ENCODE data around the gene SMPD1.

The SMPD1 gene

GRCh38 chr11:6418557-6419008 is 28.3 kb downstream of the SMPD1 start:
- H3F3A ChIP-seq (ENCODE audit: insufficient read depth), result no peaks in the 10 kb centered on the region
- no peak overlapping the region for H3K27ac ChIP-seq (ENCODE audit: low read depth, low read length)
- peak overlapping the region; percentile 60 for H3K4me3 ChIP-seq (ENCODE audit: insufficient read depth, low read length, poor library complexity, severe bottlenecking)
- H2AFZ ChIP-seq (ENCODE audit: low read depth, low read length, severe bottlenecking), result peak overlapping the region; percentile 87
- peak overlapping the region; percentile 62 for H3K4me2 ChIP-seq (ENCODE audit: low read depth, low read length, poor library complexity, severe bottlenecking)
- no peaks in the 10 kb centered on the region for H3K9me3 ChIP-seq (ENCODE audit: insufficient read depth, low read length)
- no peaks in the 10 kb centered on the region for H3K36me3 ChIP-seq (ENCODE audit: low read length)
- no peaks in the 10 kb centered on the region for H3K27me3 ChIP-seq (ENCODE audit: low read length)
- TF ChIP-seq EZH2phosphoT487 (conservative IDR thresholded peaks at IDR 0.05; ENCODE audit: low read length), result no peak
- TF ChIP-seq CTCF (IDR thresholded peaks at IDR 0.05; ENCODE audit: insufficient read depth, low read length, poor library complexity, severe bottlenecking), result no peak
- no peaks in the 10 kb centered on the region for H3K9me2 ChIP-seq (replicated peaks; ENCODE audit: insufficient read depth, low read length)
- no peaks in the 10 kb centered on the region for H4K20me1 ChIP-seq (ENCODE audit: low read depth, low read length)
- H3K79me2 ChIP-seq (ENCODE audit: insufficient read depth, low read length), result no peaks in the 10 kb centered on the region
- peak overlapping the region; percentile 57 for H3K9ac ChIP-seq (ENCODE audit: low read length)

- peak within 1 kb of the TSS; percentile 57 for H3K9ac ChIP-seq (ENCODE audit: low read length)
- H3K79me2 ChIP-seq (ENCODE audit: insufficient read depth, low read length), result no peaks in the 10 kb centered on the region
- TF ChIP-seq EZH2phosphoT487 (conservative IDR thresholded peaks at IDR 0.05; ENCODE audit: low read length), result no peak
- no peak for TF ChIP-seq CTCF (IDR thresholded peaks at IDR 0.05; ENCODE audit: insufficient read depth, low read length, poor library complexity, severe bottlenecking)
- no peaks in the 10 kb centered on the region for H3K9me3 ChIP-seq (ENCODE audit: insufficient read depth, low read length)
- H3K4me2 ChIP-seq (ENCODE audit: low read depth, low read length, poor library complexity, severe bottlenecking), result peak within 1 kb of the TSS; percentile 62
- H3K27ac ChIP-seq (ENCODE audit: low read depth, low read length), result no peak within 1 kb of the TSS
- no peaks in the 10 kb centered on the region for H3K27me3 ChIP-seq (ENCODE audit: low read length)
- peak within 1 kb of the TSS; percentile 60 for H3K4me3 ChIP-seq (ENCODE audit: insufficient read depth, low read length, poor library complexity, severe bottlenecking)
- H2AFZ ChIP-seq (ENCODE audit: low read depth, low read length, severe bottlenecking), result peak within 1 kb of the TSS; percentile 87
- no peaks in the 10 kb centered on the region for H4K20me1 ChIP-seq (ENCODE audit: low read depth, low read length)
- H3K36me3 ChIP-seq (ENCODE audit: low read length), result no peaks in the 10 kb centered on the region
- no peaks in the 10 kb centered on the region for H3F3A ChIP-seq (ENCODE audit: insufficient read depth)
- no peaks in the 10 kb centered on the region for H3K9me2 ChIP-seq (replicated peaks; ENCODE audit: insufficient read depth, low read length)
Measured at GRCh38 chr11:6419009-6419631, 28.8 kb downstream of the SMPD1 start, which contains the start of gene APBB1. Gene APBB1, minus strand, starts transcription at chr11:6419094. Its CDS starts 7,747 bp downstream, at chr11:6411347.

- Histone ChIP-seq H3K9ac (ENCODE audit: low read length) (no peak overlapping the region), H3K79me2 (ENCODE audit: insufficient read depth, low read length) (no peaks in the 10 kb centered on the region), H3K36me3 (ENCODE audit: low read length) (no peaks in the 10 kb centered on the region), H3K4me2 (ENCODE audit: low read depth, low read length, poor library complexity, severe bottlenecking) (no peak overlapping the region), H3K27me3 (ENCODE audit: low read length) (no peaks in the 10 kb centered on the region), H3K9me2 (replicated peaks; ENCODE audit: insufficient read depth, low read length) (no peaks in the 10 kb centered on the region), H3K9me3 (ENCODE audit: insufficient read depth, low read length) (no peaks in the 10 kb centered on the region), H3K4me3 (ENCODE audit: insufficient read depth, low read length, poor library complexity, severe bottlenecking) (no peak overlapping the region), H2AFZ (ENCODE audit: low read depth, low read length, severe bottlenecking) (no peak overlapping the region), H3K27ac (ENCODE audit: low read depth, low read length) (no peak overlapping the region), H4K20me1 (ENCODE audit: low read depth, low read length) (no peaks in the 10 kb centered on the region), H3F3A (ENCODE audit: insufficient read depth) (no peaks in the 10 kb centered on the region)
- TF ChIP-seq EZH2phosphoT487 (conservative IDR thresholded peaks at IDR 0.05; ENCODE audit: low read length), result no peak
- no peak for TF ChIP-seq CTCF (IDR thresholded peaks at IDR 0.05; ENCODE audit: insufficient read depth, low read length, poor library complexity, severe bottlenecking)
Measured at GRCh38 chr11:6420677-6421076, 30.4 kb downstream of the SMPD1 start.

Measured in SU-DHL-6 (cell line).